Activated naive CD4-positive, alpha-beta T cell treated with anti-CD3 and anti-CD28 coated beads, Interleukin-2, amount 50 U/mL, for 72 hours (primary cell): Measurements from ENCODE around the gene ZFAND2B. TPM values are rescaled to one million over a fixed set of nuclear protein-coding genes. Genes with fewer than 3 reads are reported as not detected.

Experiments used
- ATAC-seq, 2 donors: fragments of 150-1000 bp; cut with Tn5 transposase; 2 replicates each; pipeline ENCODE4 v1.10.0; 2021; ENCODE audit warnings: mild to moderate bottlenecking in 2 of 2, moderate library complexity in 2 of 2
- DNase-seq, 2 donors: peaks; one replicate each; pipeline ENCODE4 v3.0.0; 2021 to 2022; ENCODE audit warnings: low spot score in 2 of 2
- H3K27ac Mint-ChIP-seq, 2 donors: one replicate each; pipeline ENCODE4 v1.8.0; 2022; ENCODE audit warnings: mild to moderate bottlenecking in 2 of 2, mixed read lengths in 2 of 2
- H3K36me3 Mint-ChIP-seq, 2 donors: one replicate each; pipeline ENCODE4 v1.8.0; 2022; ENCODE audit warnings: mixed read lengths in 2 of 2
- H3K9me3 Mint-ChIP-seq, 2 donors: one replicate each; pipeline ENCODE4 v1.8.0; 2022; ENCODE audit warnings: mixed read lengths in 2 of 2
- total RNA-seq, 2 donors: library from RNA; stranded (reverse); gene quantifications; one replicate each; pipeline ENCODE4 v1.2.3, GENCODE V29; 2022

ZFAND2B gene
- total RNA-seq, result 10 to 100 TPM; 25.6 to 66.5 TPM

GRCh38 chr2:219206328-219207133, at the start of gene ZFAND2B:
Gene ZFAND2B, plus strand, starts transcription at chr2:219206782. Its CDS starts 206 bp downstream, at chr2:219206988.
- DNase-seq (peak; percentile 95 to 99), ATAC-seq (peak; percentile 97 to 98)
- H3K36me3 Mint-ChIP-seq, result peaks cover 0 to 8% of the 10 kb centered on the region in 2 donors
- peaks cover 0 to 4% of the 10 kb centered on the region in 2 donors for H3K9me3 Mint-ChIP-seq
- peak within 1 kb of the TSS; percentile 89 to 97 for H3K27ac Mint-ChIP-seq

- Mint-ChIP-seq H3K36me3 (no peaks in the 10 kb centered on the region), H3K9me3 (no peaks in the 10 kb centered on the region), H3K27ac (no peak overlapping the region)
- DNase-seq, result no peak
- no peak for ATAC-seq
Observed at GRCh38 chr2:219157396-219157795, 49.2 kb upstream of the ZFAND2B start.

GRCh38 chr2:219158025-219158424, 48.6 kb upstream of the ZFAND2B start:
- no peak overlapping the region for H3K27ac Mint-ChIP-seq
- no peaks in the 10 kb centered on the region for H3K36me3 Mint-ChIP-seq
- H3K9me3 Mint-ChIP-seq, result no peaks in the 10 kb centered on the region
- ATAC-seq, result no peak
- no peak for DNase-seq

GRCh38 chr2:219158586-219158985, 48.0 kb upstream of the ZFAND2B start:
- no peak for ATAC-seq
- DNase-seq, result no peak
- no peak overlapping the region for H3K27ac Mint-ChIP-seq
- H3K36me3 Mint-ChIP-seq, result no peaks in the 10 kb centered on the region
- H3K9me3 Mint-ChIP-seq, result no peaks in the 10 kb centered on the region

- Mint-ChIP-seq H3K27ac (peak overlapping the region; percentile 71 to 90), H3K36me3 (no peaks in the 10 kb centered on the region), H3K9me3 (no peaks in the 10 kb centered on the region)
- ATAC-seq (peak in 1 of 2 donors; percentile 3), DNase-seq (no peak)
Observed at GRCh38 chr2:219159771-219160185, 46.8 kb upstream of the ZFAND2B start.

- ATAC-seq (peak; percentile 87 to 90), DNase-seq (peak; percentile 95 to 96)
- Mint-ChIP-seq H3K36me3 (no peaks in the 10 kb centered on the region), H3K27ac (peak within 1 kb of the TSS; percentile 71 to 95), H3K9me3 (no peaks in the 10 kb centered on the region)
Observed at GRCh38 chr2:219160186-219161017, 46.2 kb upstream of the ZFAND2B start, which contains the start of gene NHEJ1. Gene NHEJ1, minus strand, starts transcription at chr2:219160815. Its CDS starts 2,453 bp downstream, at chr2:219158362.

GRCh38 chr2:219161097-219161496, 45.5 kb upstream of the ZFAND2B start:
- ATAC-seq (no peak), DNase-seq (no peak)
- Mint-ChIP-seq H3K36me3 (no peaks in the 10 kb centered on the region), H3K9me3 (no peaks in the 10 kb centered on the region), H3K27ac (peak overlapping the region in 1 of 2 donors; percentile 71)

- H3K36me3 Mint-ChIP-seq, result no peaks in the 10 kb centered on the region
- no peak overlapping the region for H3K27ac Mint-ChIP-seq
- no peak for DNase-seq
Observed at GRCh38 chr2:219163156-219163555, 43.4 kb upstream of the ZFAND2B start.

GRCh38 chr2:219165058-219165911, 41.3 kb upstream of the ZFAND2B start:
- no peak for ATAC-seq
- H3K27ac Mint-ChIP-seq, result no peak overlapping the region
- DNase-seq, result peak in 1 of 2 donors; percentile 31
- H3K9me3 Mint-ChIP-seq, result no peaks in the 10 kb centered on the region
- no peaks in the 10 kb centered on the region for H3K36me3 Mint-ChIP-seq

More at GRCh38 chr2:219163156-219163555, 43.4 kb upstream of the ZFAND2B start:
- no peaks in the 10 kb centered on the region for H3K9me3 Mint-ChIP-seq
- no peak for ATAC-seq

GRCh38 chr2:219167997-219168396, 38.6 kb upstream of the ZFAND2B start:
- Mint-ChIP-seq H3K9me3 (no peaks in the 10 kb centered on the region), H3K36me3 (no peaks in the 10 kb centered on the region), H3K27ac (peak overlapping the region in 1 of 2 donors; percentile 52)
- DNase-seq, result peak in 1 of 2 donors; percentile 30
- no peak for ATAC-seq

- peak overlapping the region in 1 of 2 donors; percentile 46 for H3K27ac Mint-ChIP-seq
- H3K9me3 Mint-ChIP-seq, result no peaks in the 10 kb centered on the region
- ATAC-seq (no peak), DNase-seq (peak in 1 of 2 donors; percentile 30)
- no peaks in the 10 kb centered on the region for H3K36me3 Mint-ChIP-seq
Observed at GRCh38 chr2:219168526-219168925, 38.1 kb upstream of the ZFAND2B start.

GRCh38 chr2:219168932-219169331, 37.6 kb upstream of the ZFAND2B start:
- Mint-ChIP-seq H3K27ac (peak overlapping the region in 1 of 2 donors; percentile 46), H3K9me3 (no peaks in the 10 kb centered on the region), H3K36me3 (peaks cover under 1% of the 10 kb centered on the region in 2 donors)
- DNase-seq (no peak), ATAC-seq (no peak)

- Mint-ChIP-seq H3K9me3 (no peaks in the 10 kb centered on the region), H3K27ac (peak within 1 kb of the TSS in 1 of 2 donors; percentile 66), H3K36me3 (peaks cover 10% of the 10 kb centered on the region in 2 donors)
- no peak for DNase-seq
- ATAC-seq, result no peak
Observed at GRCh38 chr2:219169930-219170654, 36.5 kb upstream of the ZFAND2B start, which contains the start of gene SLC23A3. Gene SLC23A3, minus strand, starts transcription at chr2:219170029. Its CDS starts 45 bp downstream, at chr2:219169984.

GRCh38 chr2:219171231-219171651, 35.3 kb upstream of the ZFAND2B start:
- Mint-ChIP-seq H3K9me3 (no peaks in the 10 kb centered on the region), H3K36me3 (peaks cover 15 to 17% of the 10 kb centered on the region in 2 donors)
- DNase-seq, result peak in 1 of 2 donors; percentile 58

More at GRCh38 chr2:219171231-219171651, 35.3 kb upstream of the ZFAND2B start:
- ATAC-seq, result peak; percentile 56 to 57
- peak overlapping the region in 1 of 2 donors; percentile 56 for H3K27ac Mint-ChIP-seq
